ENCODE results near the gene RAD1.

- no peak for TF ChIP-seq POLR2A (IDR thresholded peaks at IDR 0.05; ENCODE audit: low read depth)
- no peak for TF ChIP-seq POLR2AphosphoS5 (IDR thresholded peaks at IDR 0.05)
These were observed 58.1 kb downstream of the RAD1 start for GRCh38 chr5:34857161-34857560.

Measured in esophagus muscularis mucosa (tissue), 2 donors.